ENCODE measurements around the gene SOBP.

Gene SOBP

DNA sequence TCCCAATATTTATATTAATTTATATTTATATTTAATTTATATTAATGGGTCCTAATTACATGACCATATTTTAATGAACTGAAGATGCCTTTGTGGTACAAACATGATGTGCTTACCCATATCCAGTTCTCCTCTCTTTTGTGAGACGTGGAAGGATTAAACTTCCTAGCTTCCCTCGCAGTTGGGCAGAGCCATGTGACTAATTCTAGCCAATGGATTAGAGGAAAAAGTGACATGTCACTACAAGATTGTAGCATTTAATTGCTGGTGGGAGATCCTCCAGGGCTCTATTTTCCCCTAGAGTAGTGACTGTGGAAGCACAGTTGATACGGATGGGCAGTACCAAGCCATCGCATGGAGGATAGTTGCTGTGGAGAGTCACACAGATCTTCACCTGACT is 4.8 kb upstream of the SOBP start:
- DNase-seq (ENCODE audit: insufficient read length, low spot score) (no peak), FAIRE-seq (no peak)

DNA sequence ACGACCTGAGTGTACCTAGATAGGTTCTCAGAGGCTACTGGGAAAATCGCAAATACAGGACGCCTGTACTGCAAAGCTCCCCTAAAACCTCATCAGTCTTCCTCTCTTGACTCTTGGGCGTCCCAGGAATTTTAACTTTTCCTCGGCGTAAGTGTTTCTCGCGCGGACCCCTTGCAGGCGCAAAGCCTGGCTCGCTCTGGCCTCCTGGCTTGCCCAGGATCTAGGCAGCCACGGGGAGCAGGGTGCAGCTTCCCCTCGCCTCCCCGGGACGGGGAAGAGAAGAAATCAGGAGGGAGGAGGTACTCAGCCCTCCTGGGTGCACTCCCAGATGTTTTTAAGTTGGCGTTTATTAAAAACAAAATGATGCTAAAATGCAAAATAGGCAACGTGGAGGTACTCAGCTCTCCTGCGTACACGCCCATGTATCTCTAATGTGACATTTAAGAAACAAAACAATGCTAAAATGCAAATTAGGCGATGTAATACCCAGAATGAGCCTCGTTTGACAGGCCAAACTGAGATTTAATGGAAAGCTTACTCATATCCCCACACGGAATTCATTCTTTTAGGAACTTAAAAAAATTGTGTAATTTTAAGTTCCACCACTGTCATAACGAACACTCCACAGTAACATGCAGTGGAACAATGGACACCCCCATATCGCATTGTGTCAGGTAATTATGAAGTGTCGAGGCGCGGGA is 1.6 kb upstream of the SOBP start:
- DNase-seq (ENCODE audit: insufficient read length, low spot score) = no peak
- FAIRE-seq = no peak

DNA sequence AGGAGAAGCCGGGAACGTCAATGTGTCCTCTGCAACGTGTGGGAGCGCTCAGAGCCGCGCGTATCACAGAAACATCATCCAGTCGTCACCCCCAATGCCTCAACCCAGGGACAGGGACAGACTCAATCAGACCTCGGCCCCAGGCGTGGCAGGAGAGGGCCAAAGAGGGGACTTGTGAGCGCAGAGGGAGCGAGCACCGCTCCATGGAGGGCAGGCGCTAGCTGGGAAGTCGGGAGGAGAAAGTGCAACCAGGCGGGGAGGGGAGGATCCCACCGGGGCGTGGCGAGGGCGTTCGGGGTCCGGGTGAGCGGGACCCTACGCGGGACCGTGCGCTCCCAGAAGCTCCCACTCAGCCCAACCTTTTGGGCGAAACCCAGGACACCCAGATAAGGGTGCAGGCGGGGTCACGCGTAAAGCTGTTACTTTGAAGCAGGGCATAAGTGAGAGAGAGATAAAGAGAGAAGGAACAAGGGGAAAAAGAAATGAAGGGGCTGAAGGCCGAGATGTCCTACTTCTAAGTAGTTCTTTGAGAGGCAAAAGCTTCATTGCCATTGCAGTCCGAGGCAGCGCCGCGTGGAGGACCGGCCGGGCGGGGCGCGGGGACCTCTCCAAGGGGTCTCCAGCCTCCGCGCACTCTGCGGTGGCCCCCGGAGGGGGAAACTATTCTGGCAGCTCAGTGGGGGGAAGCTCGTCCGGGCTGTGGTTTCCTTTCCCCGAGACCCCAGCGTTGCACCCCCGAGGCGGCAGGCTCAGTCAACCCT is 862 bp upstream of the SOBP start:
- peak; percentile 41 for DNase-seq (ENCODE audit: insufficient read length, low spot score)

DNA sequence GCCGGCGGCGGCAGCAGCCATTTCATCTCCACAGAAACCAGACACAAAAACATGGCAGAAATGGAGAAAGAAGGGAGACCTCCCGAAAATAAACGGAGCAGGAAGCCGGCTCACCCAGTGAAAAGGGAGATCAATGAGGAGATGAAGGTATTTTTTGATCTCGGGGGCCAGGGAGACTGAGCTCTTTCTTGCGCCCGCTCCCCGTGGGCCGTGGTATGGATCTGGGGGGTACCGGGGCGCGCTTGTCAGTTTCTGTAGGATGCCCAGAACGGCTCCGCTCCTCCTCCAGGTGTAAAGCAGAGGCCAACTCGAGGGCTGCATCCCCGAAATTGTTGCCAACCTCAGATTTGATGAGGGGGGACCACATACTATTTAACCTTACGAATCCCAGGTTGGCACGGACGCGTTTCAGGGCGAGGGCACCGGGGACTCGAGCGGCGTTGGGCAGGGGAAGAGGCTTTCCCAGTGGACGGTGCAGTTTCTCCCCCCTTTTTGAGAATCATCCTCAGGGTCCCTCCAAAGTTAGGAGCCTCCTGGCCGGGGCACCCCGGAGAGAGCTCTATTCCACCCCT is 735 bp downstream of the SOBP start:
- FAIRE-seq (no peak), DNase-seq (ENCODE audit: insufficient read length, low spot score) (peak; percentile 7)

More for the DNA sequence above, 862 bp upstream of the SOBP start:
- FAIRE-seq = no peak

DNA sequence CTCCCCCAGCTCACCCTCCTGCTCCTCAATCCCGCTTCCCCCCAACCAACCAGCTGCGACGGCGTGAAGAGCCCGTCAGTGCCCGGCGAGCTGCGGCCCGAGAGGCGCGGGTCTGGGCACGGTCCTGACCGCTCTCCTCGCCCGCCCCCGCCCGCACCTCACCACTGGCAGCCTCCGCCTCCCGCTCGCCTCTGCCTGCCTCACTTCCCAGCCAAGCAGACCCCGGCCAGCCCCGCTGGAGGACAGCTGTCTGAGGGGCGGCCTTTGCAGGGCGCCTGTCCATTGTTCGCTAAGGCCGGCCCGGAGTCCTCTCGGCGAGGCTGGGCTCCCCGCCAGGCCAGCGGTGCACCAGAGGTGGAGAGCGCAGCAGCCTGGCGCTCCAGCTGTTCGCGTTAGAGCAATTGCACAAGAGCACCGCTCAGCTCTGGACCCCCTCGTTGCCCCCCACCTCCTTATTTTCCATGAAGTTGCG is 1.3 kb downstream of the SOBP start:
- DNase-seq (ENCODE audit: insufficient read length, low spot score) (no peak), FAIRE-seq (no peak)

DNA sequence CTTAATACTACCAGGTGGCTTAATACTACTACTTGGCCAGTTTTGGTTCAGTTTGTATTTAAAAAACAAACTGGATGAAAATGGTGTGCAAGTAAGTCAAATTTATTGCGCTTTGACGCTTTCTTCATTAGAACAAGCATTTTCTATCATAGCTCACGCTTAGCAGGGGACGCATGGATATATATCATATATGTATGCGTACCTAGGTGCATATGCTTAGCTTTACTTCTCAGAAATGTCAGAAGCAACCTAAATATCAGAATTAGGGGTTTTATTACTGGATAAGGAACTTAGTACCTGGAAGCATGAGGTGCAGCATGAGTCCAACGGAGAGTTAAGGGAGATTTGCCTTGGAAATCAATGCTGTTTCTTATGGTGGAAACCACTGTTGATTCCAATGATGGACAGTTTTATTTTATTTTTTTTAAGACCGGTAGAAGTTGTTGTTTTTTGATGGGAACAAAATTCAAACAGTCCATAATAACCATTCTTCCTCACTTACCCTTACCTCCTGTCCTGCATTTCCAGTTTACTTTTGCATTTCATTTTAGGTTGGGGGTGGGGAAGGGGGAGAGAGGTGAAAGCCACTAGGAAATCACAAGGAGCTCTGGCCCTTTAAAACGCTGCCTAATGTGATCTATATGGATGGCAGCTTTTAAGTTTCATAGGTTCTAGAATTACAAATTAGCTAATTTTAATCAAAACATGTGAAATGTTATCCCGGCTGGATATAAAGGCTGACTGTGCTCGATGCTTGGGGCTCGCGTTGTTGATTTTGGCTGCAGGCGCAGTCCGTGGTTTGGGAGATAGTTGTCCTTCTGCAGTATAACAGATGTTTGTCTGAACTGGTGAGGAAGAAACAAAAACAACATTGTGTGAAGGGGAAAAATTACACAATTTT is 2.1 kb downstream of the SOBP start:
- DNase-seq (ENCODE audit: insufficient read length, low spot score) (no peak), FAIRE-seq (no peak)

DNA sequence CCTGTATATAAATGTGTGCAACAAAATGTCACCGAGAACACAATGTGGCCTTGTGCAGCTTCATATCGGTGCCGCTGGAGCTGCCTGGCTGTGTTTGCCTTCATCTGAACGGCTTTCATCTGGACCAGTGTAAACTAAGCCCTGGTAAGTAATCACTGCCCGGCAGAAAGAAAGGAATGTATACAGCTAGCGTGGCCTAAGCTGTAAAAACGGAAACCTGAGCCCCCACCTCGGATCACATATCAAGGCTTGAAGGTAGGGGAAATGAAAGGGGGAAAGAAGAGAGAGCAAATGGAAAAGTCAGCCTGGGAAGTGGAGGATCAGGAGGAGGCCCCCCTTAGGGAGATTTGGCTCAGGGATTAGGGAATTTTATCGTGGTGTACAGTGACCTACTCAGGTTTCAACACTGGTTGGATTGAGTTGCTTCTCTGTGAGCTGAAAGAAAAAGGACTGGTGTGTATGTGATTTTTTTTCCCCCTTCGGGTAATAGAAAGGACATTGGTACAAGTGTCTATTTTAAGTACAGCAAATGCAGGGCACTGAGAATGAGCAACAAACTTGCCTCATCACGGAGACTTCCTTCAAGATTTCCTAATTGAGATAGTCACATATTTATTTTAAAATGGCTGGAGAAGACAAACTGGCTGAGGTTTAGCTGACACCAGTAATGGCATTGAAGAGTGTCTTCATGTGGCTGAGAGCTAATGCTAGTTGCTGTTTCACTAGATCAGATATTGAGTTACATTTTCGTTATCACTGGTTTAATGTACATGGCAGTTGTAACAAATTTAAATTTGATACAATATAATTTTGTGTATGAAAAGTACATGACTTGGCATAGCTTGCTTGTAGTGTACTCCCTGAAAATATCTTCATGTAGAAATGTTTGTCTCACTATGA is 3.5 kb downstream of the SOBP start:
- no peak for FAIRE-seq

DNA sequence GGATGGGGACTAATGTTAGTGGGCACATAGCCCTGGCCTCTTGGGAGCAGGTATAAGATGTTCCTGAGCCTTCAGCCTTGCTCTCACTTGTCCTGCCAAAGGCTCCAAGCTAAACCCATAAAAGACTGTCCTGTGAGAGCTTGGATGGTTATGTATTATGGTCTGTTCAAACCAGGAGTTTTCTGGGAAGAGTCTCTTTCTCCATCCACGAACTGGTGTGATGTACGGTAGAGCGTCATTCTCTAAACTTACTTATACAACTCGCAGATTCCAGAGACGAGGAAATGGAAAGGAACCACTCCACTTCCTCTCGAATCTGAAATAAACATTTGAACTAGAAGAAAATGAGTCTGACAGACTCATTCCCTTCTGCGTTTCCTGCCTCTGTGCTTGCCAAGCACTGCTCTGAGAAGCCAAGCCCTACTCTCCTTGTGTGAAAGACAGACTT is 5.3 kb downstream of the SOBP start:
- FAIRE-seq (no peak), DNase-seq (ENCODE audit: insufficient read length, low spot score) (no peak)

More for the DNA sequence above, 3.5 kb downstream of the SOBP start:
- DNase-seq (ENCODE audit: insufficient read length, low spot score) = no peak

DNA sequence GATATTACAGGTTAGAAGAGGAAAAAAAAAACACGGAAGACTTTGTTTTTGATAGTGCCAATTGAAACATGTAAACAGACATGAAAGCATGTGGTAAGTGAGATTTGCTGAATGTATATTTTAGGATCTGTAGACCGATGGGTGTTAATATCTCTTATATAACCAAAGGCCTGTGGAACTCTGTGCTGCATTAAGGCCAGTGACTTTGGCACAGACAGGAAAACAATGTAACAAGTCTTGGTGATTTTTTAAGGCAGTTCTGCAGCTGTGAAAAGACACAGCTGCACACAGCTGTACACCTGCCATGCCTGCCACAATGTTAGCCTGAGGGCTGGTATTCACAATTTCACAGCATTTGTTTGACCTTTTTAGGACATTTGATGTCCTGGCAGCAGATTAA is 6.1 kb downstream of the SOBP start:
- FAIRE-seq (no peak), DNase-seq (ENCODE audit: insufficient read length, low spot score) (no peak)

DNA sequence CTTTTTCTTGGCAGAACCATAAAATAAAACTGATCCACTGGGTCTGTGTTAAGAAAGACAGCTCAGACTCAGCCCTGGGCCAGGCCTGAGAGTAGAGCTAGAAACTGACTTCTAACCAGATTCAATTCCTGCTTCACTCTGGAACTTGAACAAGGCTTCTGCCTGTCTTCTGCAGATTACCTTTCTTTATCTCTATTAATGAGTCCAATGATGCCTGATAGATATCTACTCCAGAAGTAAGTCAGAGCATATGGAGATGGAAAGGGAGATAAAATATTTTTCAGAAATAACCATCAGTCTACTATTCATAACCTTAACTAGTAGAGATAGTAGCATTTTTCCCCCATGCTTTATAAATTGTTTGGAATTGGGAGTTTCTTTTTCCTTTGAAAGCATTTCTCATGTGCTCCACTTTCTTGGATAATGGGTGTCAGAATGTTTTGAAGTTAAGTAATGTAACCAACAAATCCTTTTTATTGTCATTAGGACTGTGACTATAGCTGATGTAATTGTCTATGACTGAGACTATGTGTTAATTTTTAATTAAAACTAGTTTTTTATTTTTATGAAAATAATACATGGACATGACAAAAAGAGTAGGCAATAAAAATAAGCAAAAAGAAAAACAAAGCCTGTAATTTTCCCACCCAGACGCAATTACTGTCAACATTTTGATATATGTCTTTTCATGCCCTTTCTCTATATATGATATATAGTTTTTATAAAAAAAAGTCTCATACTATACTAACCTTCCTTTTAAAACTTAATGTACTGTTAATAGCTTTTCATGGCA is 7.2 kb downstream of the SOBP start:
- FAIRE-seq (no peak), DNase-seq (ENCODE audit: insufficient read length, low spot score) (no peak)

DNA sequence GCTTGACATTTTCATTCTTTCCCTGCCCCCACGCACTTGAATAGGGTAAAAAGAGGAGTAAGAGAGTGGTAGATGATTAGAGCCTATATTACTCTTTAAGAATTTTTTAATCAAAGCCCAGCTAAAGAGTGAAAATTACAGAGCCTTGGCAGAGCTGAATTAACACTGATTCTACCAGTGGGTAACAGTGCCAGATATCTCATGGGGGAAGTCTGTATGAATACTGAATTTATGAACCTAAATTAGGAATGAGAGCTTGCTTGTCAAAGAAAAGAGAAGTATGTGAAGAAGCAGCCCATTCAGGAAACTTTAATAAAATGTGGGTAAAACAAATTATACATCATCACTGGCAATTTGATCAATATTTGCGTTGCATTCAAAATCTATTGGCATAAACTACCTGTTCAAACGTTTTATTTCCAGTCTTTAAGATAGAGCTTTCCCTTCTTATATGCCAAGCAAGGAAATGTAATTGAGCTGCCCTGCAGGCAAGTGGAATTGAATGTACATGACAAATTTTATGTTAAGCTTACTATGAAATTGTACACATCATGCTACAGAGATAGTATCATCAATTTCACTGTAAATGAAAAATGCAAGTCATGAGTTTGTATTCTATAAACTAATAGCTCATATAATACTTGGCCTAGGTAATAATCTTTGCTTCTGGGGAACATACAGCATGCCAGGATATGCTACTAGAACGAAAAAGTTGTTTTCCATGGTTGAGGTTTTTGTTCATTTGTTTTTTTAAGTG is 14.5 kb downstream of the SOBP start:
- no peak for FAIRE-seq
- DNase-seq (ENCODE audit: insufficient read length, low spot score) = no peak

DNA sequence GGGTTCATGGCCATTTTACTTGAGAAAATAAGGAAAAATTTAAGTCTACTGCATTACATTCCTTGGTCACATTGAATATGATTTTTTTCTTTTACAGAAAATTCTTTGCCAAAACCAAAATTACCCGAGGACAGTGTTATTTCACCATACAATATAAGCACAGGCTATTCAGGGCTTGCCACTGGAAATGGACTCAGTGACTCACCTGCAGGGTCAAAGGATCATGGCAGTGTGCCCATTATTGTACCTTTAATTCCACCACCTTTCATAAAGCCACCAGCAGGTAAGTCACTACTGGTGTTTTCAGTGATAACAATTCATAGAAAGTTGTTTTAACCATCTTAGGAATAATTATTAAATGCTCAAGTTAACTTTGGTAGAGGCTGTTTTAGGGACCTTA is 16.2 kb downstream of the SOBP start:
- FAIRE-seq = no peak
- DNase-seq (ENCODE audit: insufficient read length, low spot score) = no peak

DNA sequence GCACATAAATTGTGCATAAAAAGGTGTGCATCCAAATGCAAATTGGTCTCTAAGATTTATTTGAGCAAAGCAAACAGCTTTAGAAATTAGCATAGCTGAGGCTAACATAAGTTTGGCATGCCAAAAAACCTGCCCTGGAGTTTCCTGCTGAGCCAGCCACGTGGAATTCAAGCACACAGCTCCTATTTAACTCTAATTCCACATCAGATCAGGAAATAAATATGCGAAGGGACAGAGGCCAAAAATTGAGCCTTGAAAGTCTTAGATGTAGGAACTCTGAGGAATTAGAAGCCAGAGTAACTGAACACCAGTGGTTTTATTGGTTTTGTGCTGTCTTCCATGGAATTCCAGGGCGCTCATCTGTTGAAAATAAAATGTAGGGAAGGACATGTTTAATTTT is 19.6 kb downstream of the SOBP start:
- no peak for DNase-seq (ENCODE audit: insufficient read length, low spot score)
- FAIRE-seq = no peak

DNA sequence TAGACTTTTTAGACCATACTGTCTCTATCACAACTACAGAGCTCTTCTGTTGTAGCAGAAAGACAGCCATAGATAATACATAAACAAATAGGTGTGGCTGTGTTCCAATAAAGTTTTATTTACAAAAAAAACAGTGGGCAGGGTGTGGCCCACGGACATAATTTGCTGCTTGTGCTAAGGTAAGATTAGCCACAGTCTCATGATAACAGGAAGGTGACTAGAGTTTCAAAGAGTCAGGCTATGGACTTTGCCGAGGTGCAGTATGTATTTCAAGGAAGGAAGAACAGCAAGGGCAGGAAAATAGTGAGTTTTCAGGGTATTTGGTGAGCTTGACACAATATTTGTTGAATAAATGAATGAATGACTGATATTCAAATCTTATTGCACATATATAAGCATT is 20.2 kb downstream of the SOBP start:
- no peak for FAIRE-seq
- no peak for DNase-seq (ENCODE audit: insufficient read length, low spot score)

DNA sequence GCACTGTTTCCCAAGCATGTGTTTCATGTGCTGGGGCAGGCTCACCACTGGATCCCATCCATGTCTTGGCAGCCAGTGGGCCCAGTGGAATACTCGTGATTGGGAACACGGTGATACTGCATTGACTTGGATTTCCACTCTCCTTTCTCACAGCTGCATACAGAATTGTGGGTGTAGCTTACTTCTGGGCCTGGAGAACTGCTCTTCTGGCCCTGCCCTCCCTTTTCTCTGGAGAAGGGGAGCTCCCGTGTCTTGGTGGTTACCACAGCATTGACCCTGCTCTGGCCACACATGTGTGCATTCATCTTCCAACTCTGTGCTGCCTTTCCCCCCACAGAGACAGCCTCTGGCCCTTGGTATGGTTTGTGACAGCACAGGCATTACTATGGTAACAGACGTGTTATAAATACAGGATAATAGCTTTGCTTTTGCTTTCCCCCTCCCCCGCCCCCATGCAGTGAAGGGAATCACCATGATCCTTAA is 21.6 kb downstream of the SOBP start:
- DNase-seq (ENCODE audit: insufficient read length, low spot score) = no peak
- FAIRE-seq = no peak

DNA sequence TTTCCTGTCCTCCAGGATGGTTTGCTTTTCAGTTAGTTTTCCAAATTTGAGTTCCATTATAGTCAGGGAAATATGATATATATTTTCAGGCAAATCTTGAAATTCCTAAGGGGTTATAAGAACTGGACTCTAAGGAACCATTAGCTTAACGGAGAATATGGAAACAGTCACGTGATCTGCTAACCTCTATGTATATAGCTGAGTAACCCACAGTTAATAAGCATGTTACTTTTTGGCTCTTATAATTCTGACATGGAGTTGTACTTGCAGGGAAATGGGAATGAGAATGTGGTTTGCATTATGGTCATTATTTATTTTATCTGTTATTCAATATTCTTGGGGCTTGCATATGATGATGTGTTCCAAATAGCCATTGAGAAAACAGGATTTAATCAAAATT is 23.3 kb downstream of the SOBP start:
- no peak for FAIRE-seq
- no peak for DNase-seq (ENCODE audit: insufficient read length, low spot score)

DNA sequence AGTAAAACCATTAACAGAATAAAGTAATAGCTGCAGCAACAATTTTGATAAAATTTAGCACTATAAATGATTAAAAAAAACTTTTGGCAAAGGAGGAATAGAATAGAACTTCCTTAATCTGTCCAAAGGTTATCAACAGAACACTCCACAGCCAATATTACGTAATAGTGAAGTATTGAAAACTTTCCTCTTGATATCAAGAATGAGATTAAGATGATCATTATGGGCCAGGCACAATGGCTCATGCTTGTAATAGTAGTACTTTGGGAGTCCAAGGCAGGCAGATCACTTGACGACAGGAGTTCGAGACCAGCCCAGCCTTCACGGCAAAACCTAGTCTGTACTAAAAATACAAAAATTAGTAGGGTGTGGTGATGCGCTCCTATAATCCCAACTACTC is 26.0 kb downstream of the SOBP start:
- no peak for DNase-seq (ENCODE audit: insufficient read length, low spot score)
- no peak for FAIRE-seq

DNA sequence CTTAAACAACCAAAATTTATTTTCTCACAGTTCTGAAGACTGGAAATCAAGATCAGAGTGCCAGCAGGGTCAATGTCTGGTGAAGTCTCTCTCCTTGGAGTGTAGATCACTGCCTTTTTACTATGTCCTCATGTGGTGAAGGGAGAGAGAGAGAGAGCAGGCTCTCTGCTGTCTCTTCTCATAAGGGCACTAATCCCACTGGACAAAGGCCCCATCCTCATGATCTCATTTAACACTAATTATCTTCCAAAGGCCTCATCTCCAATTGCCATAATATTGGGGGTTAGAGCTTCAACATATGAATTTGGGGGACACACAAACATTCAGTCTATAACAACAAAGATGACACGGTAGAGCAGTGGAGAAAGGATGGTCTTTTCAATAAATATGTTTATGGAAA is 27.4 kb downstream of the SOBP start:
- no peak for FAIRE-seq
- DNase-seq (ENCODE audit: insufficient read length, low spot score) = no peak
